ENCODE results near the gene LAPTM5. TPM values are rescaled to one million over a fixed set of nuclear protein-coding genes. Genes with fewer than 3 reads are reported as not detected.

The LAPTM5 gene
- total and polyA plus RNA-seq, 3 experiments from 2014 or later: 204 to 589 (median 206) TPM

GRCh38 chr1:30702823-30703222, 54.8 kb downstream of the LAPTM5 start:
- no peaks in the 10 kb centered on the region for H3K27me3 ChIP-seq (ENCODE audit: insufficient read depth, low read length, poor library complexity, severe bottlenecking)
- POLR2A ChIA-PET: interaction anchor here (0.7 kb wide), 1 partner anchor 41 kb away, joined by 4 read pairs; no protein-coding TSS in a partner anchor

GRCh38 chr1:30701258-30701633, 56.3 kb downstream of the LAPTM5 start:
- Mint-ChIP-seq H3K4me1 (no peaks in the 10 kb centered on the region), H3K27me3 (peaks cover 0 to 7% of the 10 kb centered on the region in 2 donors), H3K9me3 (no peaks in the 10 kb centered on the region), H3K36me3 (no peaks in the 10 kb centered on the region), H3K27ac (no peak overlapping the region), H3K4me3 (no peak overlapping the region)
- no peaks in the 10 kb centered on the region for H3K27me3 ChIP-seq (ENCODE audit: insufficient read depth, low read length, poor library complexity, severe bottlenecking)
- no peaks in the 10 kb centered on the region for H3K9me3 ChIP-seq (ENCODE audit: low read length)
- H3K27ac ChIP-seq (ENCODE audit: low read depth, low read length): no peak overlapping the region
- H3K36me3 ChIP-seq (ENCODE audit: insufficient read depth, low read length): no peaks in the 10 kb centered on the region
- no peak overlapping the region for H3K4me3 ChIP-seq (ENCODE audit: low read length)
- ChIA-PET POLR2A (no interaction called here), CTCF (no interaction called here)
- H3K4me1 ChIP-seq (ENCODE audit: insufficient read depth, low read length): no peaks in the 10 kb centered on the region
- no peak for DNase-seq

More at GRCh38 chr1:30702823-30703222, 54.8 kb downstream of the LAPTM5 start:
- peaks cover 0 to 9% of the 10 kb centered on the region in 2 donors for H3K27me3 Mint-ChIP-seq
- H3K36me3 Mint-ChIP-seq: no peaks in the 10 kb centered on the region
- H3K4me1 Mint-ChIP-seq: no peaks in the 10 kb centered on the region
- no peaks in the 10 kb centered on the region for H3K36me3 ChIP-seq (ENCODE audit: insufficient read depth, low read length)
- no peaks in the 10 kb centered on the region for H3K9me3 ChIP-seq (ENCODE audit: low read length)
- H3K27ac Mint-ChIP-seq: no peak overlapping the region
- peaks cover under 1% of the 10 kb centered on the region for H3K4me1 ChIP-seq (ENCODE audit: insufficient read depth, low read length)
- H3K27ac ChIP-seq (ENCODE audit: low read depth, low read length): no peak overlapping the region
- no peak overlapping the region for H3K4me3 ChIP-seq (ENCODE audit: low read length)
- H3K4me3 Mint-ChIP-seq: no peak overlapping the region
- DNase-seq: no peak
- H3K9me3 Mint-ChIP-seq: no peaks in the 10 kb centered on the region
- CTCF ChIA-PET: no interaction called here

- no peaks in the 10 kb centered on the region for H3K4me1 ChIP-seq (ENCODE audit: insufficient read depth, low read length)
- Mint-ChIP-seq H3K27ac (no peak overlapping the region), H3K4me3 (no peak overlapping the region), H3K27me3 (peaks cover 2 to 5% of the 10 kb centered on the region in 2 donors), H3K9me3 (no peaks in the 10 kb centered on the region), H3K4me1 (no peaks in the 10 kb centered on the region), H3K36me3 (no peaks in the 10 kb centered on the region)
- H3K36me3 ChIP-seq (ENCODE audit: insufficient read depth, low read length): no peaks in the 10 kb centered on the region
- CTCF ChIA-PET: no interaction called here
- no peaks in the 10 kb centered on the region for H3K9me3 ChIP-seq (ENCODE audit: low read length)
- H3K27ac ChIP-seq (ENCODE audit: low read depth, low read length): no peak overlapping the region
- H3K27me3 ChIP-seq (ENCODE audit: insufficient read depth, low read length, poor library complexity, severe bottlenecking): no peaks in the 10 kb centered on the region
- no peak for DNase-seq
- POLR2A ChIA-PET: no interaction called here
- no peak overlapping the region for H3K4me3 ChIP-seq (ENCODE audit: low read length)
Observed at GRCh38 chr1:30700528-30701257, 56.9 kb downstream of the LAPTM5 start.

GRCh38 chr1:30699762-30700161, 57.8 kb downstream of the LAPTM5 start:
- peaks cover 3 to 4% of the 10 kb centered on the region in 2 donors for H3K27me3 Mint-ChIP-seq
- no peaks in the 10 kb centered on the region for H3K4me1 Mint-ChIP-seq
- H3K4me3 Mint-ChIP-seq: no peak overlapping the region
- no peaks in the 10 kb centered on the region for H3K9me3 ChIP-seq (ENCODE audit: low read length)
- no peak overlapping the region for H3K4me3 ChIP-seq (ENCODE audit: low read length)
- H3K27ac Mint-ChIP-seq: no peak overlapping the region
- POLR2A ChIA-PET: no interaction called here
- H3K9me3 Mint-ChIP-seq: no peaks in the 10 kb centered on the region
- no peak overlapping the region for H3K27ac ChIP-seq (ENCODE audit: low read depth, low read length)
- H3K36me3 Mint-ChIP-seq: no peaks in the 10 kb centered on the region
- CTCF ChIA-PET: no interaction called here
- no peaks in the 10 kb centered on the region for H3K36me3 ChIP-seq (ENCODE audit: insufficient read depth, low read length)
- no peaks in the 10 kb centered on the region for H3K27me3 ChIP-seq (ENCODE audit: insufficient read depth, low read length, poor library complexity, severe bottlenecking)
- H3K4me1 ChIP-seq (ENCODE audit: insufficient read depth, low read length): no peaks in the 10 kb centered on the region
- no peak for DNase-seq

GRCh38 chr1:30698401-30698981, 59.1 kb downstream of the LAPTM5 start:
- Histone ChIP-seq H3K27me3 (ENCODE audit: insufficient read depth, low read length, poor library complexity, severe bottlenecking) (no peaks in the 10 kb centered on the region), H3K9me3 (ENCODE audit: low read length) (no peaks in the 10 kb centered on the region), H3K36me3 (ENCODE audit: insufficient read depth, low read length) (no peaks in the 10 kb centered on the region), H3K27ac (ENCODE audit: low read depth, low read length) (no peak overlapping the region), H3K4me1 (ENCODE audit: insufficient read depth, low read length) (no peaks in the 10 kb centered on the region), H3K4me3 (ENCODE audit: low read length) (no peak overlapping the region)
- Mint-ChIP-seq H3K4me3 (no peak overlapping the region), H3K4me1 (no peaks in the 10 kb centered on the region), H3K36me3 (no peaks in the 10 kb centered on the region), H3K27ac (no peak overlapping the region), H3K27me3 (peaks cover 4 to 6% of the 10 kb centered on the region in 2 donors), H3K9me3 (no peaks in the 10 kb centered on the region)
- DNase-seq: no peak
- CTCF ChIA-PET: no interaction called here
- POLR2A ChIA-PET: no interaction called here

- H3K36me3 ChIP-seq (ENCODE audit: insufficient read depth, low read length): no peaks in the 10 kb centered on the region
- Mint-ChIP-seq H3K4me3 (no peak overlapping the region), H3K9me3 (no peaks in the 10 kb centered on the region), H3K4me1 (no peaks in the 10 kb centered on the region), H3K27ac (no peak overlapping the region), H3K27me3 (peaks cover 6 to 7% of the 10 kb centered on the region in 2 donors), H3K36me3 (no peaks in the 10 kb centered on the region)
- H3K27ac ChIP-seq (ENCODE audit: low read depth, low read length): no peak overlapping the region
- no peaks in the 10 kb centered on the region for H3K4me1 ChIP-seq (ENCODE audit: insufficient read depth, low read length)
- H3K9me3 ChIP-seq (ENCODE audit: low read length): no peaks in the 10 kb centered on the region
- ChIA-PET CTCF (no interaction called here), POLR2A (no interaction called here)
- no peak overlapping the region for H3K4me3 ChIP-seq (ENCODE audit: low read length)
- no peak for DNase-seq
- H3K27me3 ChIP-seq (ENCODE audit: insufficient read depth, low read length, poor library complexity, severe bottlenecking): no peaks in the 10 kb centered on the region
Observed at GRCh38 chr1:30697571-30698376, 59.8 kb downstream of the LAPTM5 start.

GRCh38 chr1:30696831-30697230, 60.7 kb downstream of the LAPTM5 start:
- POLR2A ChIA-PET: no interaction called here
- no peaks in the 10 kb centered on the region for H3K36me3 Mint-ChIP-seq

GRCh38 chr1:30695439-30695841, 62.1 kb downstream of the LAPTM5 start:
- CTCF ChIA-PET: no interaction called here

More at GRCh38 chr1:30696831-30697230, 60.7 kb downstream of the LAPTM5 start:
- Mint-ChIP-seq H3K27me3 (peaks cover 6 to 7% of the 10 kb centered on the region in 2 donors), H3K4me3 (no peak overlapping the region), H3K4me1 (no peaks in the 10 kb centered on the region), H3K9me3 (peaks cover 0 to 2% (median 0%) of the 10 kb centered on the region in 5 donors), H3K27ac (no peak overlapping the region)
- Histone ChIP-seq H3K9me3 (ENCODE audit: low read length) (no peaks in the 10 kb centered on the region), H3K27me3 (ENCODE audit: insufficient read depth, low read length, poor library complexity, severe bottlenecking) (no peaks in the 10 kb centered on the region), H3K4me3 (ENCODE audit: low read length) (no peak overlapping the region), H3K27ac (ENCODE audit: low read depth, low read length) (no peak overlapping the region), H3K36me3 (ENCODE audit: insufficient read depth, low read length) (no peaks in the 10 kb centered on the region), H3K4me1 (ENCODE audit: insufficient read depth, low read length) (no peaks in the 10 kb centered on the region)
- CTCF ChIA-PET: no interaction called here
- no peak for DNase-seq

More at GRCh38 chr1:30695439-30695841, 62.1 kb downstream of the LAPTM5 start:
- Mint-ChIP-seq H3K36me3 (no peaks in the 10 kb centered on the region), H3K27me3 (peaks cover 7 to 10% of the 10 kb centered on the region in 2 donors), H3K27ac (no peak overlapping the region), H3K4me1 (no peaks in the 10 kb centered on the region), H3K9me3 (peaks cover 0 to 2% (median 0%) of the 10 kb centered on the region in 5 donors), H3K4me3 (no peak overlapping the region)
- H3K27me3 ChIP-seq (ENCODE audit: insufficient read depth, low read length, poor library complexity, severe bottlenecking): no peaks in the 10 kb centered on the region
- no peak overlapping the region for H3K27ac ChIP-seq (ENCODE audit: low read depth, low read length)
- no peaks in the 10 kb centered on the region for H3K4me1 ChIP-seq (ENCODE audit: insufficient read depth, low read length)
- no peaks in the 10 kb centered on the region for H3K36me3 ChIP-seq (ENCODE audit: insufficient read depth, low read length)
- H3K4me3 ChIP-seq (ENCODE audit: low read length): no peak overlapping the region
- POLR2A ChIA-PET: no interaction called here
- DNase-seq: no peak
- no peaks in the 10 kb centered on the region for H3K9me3 ChIP-seq (ENCODE audit: low read length)

Data from CD8-positive, alpha-beta memory T cell (primary cell).